Iris pigment epithelial cell (primary cell): ENCODE results near the gene CNOT8.
"Not testable (repeated sequence)": the region's sequence is repeated elsewhere in the genome, so short reads cannot be mapped to it uniquely, and the experiment has no call there.

Experiments
- DNase-seq: peaks from one replicate; pipeline ENCODE4 v3.0.0-alpha.2; 2011; ENCODE audit warnings: low read depth

CNOT8 gene

DNA sequence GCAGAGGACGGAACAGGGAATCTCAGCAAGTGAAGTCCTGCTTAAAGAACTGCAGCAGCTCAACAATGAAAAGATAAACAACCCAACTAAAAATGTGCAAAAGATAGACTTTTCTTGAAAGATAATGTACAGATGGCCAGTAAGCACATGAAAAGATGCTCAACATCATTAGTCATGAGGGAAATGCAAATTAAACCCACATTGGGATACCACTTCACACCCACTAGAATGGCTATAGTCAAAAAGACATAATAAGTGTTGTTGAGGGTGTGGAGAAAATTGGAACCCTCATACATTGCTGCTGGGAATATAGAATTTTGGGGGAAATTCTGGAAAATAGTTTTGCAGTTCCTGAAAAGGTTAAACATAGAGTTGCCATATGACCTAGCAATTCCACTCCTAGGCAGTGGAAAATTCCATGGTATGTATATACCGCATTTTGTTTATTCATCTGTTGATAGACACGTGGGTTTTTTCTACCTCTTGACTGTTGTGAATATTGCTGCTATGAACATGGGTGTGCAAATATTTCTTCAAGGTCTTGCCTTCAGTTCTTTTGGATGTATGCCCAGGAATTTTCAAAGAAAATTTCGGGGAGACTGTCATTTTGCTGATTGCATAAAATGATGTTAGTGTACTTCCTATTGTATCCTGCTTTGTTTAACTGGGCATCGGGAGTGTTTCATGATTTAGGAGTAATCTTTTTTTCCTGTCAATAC, 7.2 kb downstream of the CNOT8 start:
- peak; percentile 75 for DNase-seq

DNA sequence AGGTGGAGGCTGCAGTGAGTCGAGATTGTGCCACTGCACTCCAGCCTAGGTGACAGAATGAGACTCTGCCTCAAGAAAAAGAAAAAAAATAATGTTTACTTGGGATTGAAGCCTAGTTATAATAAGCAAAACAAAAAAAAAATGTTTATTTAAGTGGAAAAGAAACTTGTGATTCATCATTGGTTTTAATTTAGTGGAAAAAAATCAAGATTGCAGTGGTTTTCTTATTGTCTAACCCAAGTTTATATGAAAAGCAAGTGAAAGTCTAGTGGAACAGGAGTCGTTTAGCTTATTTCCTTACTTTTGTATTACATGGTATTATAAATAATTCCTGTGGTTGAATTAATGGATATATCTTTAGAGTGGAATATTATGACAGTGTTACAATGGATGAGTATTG, 8.4 kb downstream of the CNOT8 start:
- DNase-seq: no peak

DNA sequence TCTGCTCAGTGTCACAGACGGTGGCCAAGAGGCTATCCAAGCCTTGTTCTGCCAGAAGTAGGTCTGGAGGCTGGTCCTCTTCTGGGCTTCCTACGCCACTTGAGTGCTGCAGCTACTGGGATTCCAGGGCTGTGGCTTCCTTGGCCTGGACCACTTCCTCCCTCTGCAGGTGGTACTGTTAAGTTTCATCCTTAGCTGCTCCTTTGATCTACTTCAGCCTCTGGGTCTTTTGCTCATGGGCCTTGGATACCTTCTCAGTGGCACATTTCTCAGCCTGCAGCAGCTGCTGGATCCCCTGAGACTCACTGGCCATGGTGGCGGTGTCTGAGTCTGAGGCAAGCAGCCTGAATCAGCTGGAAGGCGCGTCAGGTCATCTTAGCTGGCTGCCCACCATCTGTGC, 10.3 kb downstream of the CNOT8 start:
- peak; percentile 25 for DNase-seq

DNA sequence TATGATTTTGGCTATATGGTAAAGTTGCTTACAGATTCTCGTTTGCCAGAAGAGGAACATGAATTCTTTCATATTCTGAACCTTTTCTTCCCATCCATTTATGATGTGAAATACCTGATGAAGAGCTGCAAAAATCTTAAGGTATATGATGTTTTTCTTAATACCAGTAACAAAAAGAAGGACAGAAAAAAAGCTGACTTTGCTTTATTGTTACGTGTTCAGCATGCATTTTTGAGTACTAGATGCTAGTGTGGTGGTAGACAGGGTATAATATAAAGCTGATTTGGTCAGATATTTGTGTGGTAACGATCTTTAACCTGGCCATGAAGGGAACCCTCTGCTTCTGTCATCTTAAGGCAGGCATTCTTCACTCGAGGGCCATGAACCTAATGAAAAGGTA, 13.3 kb downstream of the CNOT8 start:
- no peak for DNase-seq

DNA sequence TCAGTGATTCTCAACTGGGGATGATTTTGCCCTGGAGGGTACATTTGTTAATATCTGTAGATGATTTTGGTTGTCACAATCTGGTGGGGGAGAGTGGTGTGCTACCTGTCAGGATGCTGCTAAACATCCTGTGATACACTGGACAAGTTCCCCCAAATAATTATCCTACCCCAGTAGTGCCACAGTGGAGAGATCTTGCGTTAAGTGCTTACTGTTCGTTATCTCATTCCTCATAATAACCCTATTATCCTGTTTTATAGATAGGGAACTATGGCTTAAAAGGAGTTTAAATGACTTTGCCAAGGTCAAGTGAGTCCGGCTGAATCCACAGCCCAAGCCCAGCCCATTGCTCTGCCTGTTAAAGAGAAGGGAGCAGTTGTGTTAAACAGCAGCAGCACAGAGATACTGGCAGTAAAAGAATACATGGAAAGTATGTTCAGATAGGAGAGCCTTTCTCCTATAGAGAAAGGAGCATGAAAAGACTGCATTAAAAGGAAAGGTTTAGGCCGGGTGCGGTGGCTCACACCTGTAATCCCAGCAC, 15.4 kb downstream of the CNOT8 start:
- DNase-seq: no peak

DNA sequence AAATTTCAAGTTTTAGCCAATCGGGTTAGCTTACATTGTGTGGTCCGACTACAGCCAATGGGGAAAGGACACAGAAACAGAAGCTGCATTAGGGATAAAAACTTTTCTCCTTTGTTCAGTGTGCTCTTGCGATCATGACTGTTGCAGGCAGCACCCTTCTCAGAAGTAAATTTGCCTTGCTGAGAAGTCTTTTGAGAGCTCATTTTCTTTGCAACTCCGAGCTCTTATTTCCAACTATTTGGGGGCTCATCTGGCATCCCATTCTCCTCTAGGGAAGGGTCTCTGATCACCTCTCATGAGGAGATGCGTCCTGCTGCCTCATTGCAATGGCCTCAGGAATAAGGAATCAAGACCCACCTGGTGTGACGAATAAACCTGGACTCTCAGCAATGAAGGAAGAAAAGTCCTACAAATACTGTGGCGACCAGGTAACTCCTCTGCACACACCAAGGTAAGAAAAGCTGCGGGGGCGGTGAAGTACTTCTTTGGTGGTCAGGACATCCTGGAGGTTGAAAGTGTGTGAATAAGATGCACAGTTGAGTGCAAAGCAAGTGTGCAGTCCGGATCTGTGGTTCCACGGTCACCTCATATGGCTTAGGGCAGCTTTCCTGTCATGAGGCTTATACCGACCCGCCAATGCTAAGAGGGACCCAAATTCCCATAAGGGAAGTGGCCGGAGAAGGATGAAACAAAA, 20.4 kb downstream of the CNOT8 start:
- DNase-seq: no peak

DNA sequence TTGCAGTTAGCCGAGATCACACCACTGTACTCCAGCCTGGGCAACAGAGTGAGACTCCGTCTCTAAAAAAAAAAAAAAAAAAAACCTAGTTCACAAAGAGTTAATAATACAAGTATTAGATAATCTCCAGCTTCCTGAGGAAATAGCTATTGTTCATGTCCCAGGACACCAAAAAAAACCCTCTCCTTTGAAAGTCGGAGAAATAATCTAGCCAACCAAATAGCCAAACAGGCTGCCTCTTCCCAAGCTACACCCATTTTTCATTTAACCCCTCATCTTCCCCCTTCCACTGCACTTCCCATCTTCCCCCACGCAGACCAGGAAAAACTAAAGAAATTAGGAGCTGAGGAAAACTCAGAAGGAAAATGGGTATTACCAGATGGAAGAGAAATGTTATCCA, 23.6 kb downstream of the CNOT8 start:
- no peak for DNase-seq

DNA sequence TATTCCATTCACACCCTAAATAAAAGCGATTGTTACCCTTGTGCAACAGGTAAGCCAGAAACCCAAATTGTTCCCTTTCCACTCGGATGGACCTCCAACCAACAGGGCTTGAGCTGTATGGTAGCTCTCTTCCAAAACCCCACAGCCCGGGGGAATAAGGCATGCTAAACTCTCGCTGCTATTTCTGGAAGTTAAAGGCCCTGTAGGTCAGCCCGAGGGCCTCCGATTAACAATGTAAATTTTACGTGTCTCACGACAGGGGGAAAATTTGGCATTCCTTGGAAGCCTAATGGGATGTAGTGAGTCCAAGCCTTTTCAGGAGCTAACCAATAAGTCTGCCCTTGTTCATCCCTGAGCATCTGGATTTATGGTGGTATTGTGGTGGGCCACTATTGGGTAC, 26.0 kb downstream of the CNOT8 start:
- no peak for DNase-seq

DNA sequence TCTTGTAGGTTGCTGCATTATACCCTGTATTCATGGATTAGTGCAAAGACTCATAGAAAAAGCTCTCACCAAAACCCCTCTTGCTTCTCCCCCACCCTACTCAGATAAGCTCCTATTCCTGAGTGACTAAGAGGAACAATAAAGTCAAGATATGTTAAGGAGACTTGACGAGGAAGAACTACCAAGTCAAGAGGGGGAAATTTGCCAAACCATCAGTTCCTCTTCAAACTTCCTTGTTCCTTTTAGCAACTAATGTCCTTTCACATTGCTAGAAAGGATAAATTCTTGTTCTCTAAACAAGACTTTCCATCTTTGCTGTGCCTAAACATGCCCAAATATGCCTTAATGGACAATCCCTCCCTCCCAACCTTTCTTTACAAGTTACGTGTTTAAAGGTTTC, 27.0 kb downstream of the CNOT8 start:
- DNase-seq: no peak

DNA sequence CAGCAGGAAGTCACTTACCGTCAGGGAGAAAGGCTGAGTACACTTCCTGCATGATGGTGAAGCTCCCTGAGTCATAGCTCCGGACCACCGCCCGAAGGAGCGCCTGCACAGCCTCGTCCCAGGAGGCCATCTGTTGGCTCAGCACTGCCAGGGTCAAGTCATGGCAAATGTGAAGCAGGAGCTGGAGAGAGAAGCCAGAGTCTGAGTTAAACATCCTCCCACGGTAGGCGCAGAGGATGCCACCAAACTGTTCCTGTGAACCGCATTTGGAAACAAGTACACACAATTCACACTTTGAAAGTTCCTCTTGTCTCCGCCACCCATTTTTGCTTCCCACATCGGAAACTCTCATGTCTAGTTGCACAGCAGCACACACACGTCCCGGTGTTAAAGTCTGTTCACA, 33.9 kb downstream of the CNOT8 start:
- no peak for DNase-seq

DNA sequence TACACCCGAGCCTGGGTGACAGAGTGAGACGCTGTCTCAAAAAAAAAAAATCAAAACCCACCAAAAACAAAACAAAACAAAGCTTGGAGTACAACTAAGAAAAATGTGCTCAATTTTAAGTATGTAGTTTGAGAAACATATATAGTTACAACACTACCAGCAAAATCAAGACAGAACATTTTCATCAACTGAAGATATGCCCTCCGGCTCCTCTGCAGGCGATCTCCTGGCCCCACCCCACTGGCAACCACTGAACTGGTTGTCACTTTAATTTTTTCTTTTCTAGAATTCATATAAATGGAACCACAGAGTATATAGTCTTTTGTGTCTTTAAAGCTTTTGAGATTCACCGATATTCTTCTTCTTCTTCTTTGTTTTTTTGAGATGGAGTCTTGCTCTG, 35.0 kb downstream of the CNOT8 start:
- DNase-seq: no peak

DNA sequence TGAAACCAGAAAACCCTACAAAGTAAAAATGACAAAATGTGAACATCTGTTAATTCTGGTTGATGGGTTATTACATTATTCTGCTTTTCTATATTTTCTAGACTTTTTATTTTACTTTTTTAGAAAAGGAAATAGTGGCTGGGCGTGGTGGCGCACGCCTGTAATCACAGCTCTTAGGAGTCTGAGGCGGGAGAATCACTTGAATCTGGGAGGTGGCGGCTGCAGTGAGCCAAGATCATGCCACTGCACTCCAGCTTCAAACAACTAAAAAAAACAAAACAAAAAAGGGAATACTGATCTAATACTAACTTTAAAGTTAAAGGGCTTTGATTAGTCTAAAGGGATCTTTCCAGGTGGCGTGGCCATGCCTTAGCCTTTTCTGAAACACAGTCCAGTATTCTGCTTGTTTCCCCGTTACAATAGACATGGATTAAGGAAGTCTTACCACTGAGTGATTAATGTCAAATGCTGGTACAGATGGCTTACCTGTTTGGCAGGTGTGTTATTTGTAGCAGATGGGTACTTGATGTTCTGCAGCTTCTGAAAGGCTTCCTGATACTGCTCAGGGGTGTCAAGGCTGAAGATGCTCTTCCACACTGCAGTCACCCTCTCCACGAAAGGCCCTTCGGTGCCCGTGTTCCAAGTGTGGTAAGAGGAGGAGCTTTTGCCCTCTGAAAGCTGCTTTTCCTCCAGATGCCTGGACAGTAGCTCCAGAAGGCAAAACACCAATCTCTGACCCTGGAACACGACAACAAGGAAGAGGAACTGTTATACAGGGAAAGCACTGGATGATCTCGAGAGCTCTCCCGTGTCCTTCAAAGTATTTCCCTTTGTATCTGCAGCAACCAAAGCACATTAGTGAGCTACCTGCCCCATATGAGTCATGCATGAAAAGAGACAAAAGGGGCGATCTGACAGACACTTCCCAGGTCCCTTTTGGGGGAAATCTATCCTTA, 37.5 kb downstream of the CNOT8 start:
- DNase-seq: no peak

DNA sequence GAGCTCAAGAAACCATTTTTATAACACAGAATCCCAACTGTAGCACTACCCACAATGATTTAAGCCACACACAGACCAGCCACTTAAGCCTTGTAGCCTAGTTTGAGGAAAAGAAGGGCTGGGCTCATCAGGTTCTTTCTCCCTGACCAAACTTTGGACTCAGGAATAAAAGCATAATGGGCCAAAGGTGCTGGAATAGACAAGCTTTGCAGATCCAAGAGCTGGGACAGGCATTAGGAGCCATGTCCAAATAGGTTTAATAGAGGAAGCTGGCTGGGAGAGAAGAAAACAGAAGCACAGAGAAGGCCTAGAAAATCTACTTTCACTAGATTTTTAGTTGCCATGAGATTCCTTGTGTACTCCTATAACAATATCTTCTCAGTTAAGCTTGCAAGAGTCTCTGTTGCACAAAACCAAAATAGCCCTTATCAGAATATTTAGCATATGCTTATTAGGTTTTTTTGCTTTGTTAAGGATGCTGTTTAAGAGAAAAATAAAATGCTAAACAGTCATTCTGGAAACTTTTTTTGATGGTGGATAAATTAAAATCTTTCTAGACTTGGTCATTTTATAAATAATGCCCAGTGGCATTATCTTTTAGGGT, 38.2 kb downstream of the CNOT8 start:
- no peak for DNase-seq

DNA sequence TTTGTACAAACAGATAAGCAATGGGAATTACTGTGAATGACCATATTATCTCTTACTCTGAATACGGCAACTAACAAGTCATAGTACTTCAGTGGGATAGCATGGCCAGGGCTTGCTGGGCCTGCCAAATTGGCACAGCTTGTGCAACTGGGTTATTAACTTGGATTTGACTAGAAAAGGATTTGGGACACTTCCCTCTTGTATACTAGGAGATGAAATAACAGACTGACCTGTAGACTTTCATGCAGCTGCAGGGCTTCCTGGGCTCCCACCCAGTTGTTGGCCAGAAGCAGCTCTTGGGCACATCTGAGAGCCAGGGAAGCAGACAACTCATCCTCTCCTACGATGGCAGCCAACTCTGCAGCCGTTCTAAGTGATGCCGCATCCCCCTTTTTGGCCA, 39.8 kb downstream of the CNOT8 start:
- DNase-seq: no peak

DNA sequence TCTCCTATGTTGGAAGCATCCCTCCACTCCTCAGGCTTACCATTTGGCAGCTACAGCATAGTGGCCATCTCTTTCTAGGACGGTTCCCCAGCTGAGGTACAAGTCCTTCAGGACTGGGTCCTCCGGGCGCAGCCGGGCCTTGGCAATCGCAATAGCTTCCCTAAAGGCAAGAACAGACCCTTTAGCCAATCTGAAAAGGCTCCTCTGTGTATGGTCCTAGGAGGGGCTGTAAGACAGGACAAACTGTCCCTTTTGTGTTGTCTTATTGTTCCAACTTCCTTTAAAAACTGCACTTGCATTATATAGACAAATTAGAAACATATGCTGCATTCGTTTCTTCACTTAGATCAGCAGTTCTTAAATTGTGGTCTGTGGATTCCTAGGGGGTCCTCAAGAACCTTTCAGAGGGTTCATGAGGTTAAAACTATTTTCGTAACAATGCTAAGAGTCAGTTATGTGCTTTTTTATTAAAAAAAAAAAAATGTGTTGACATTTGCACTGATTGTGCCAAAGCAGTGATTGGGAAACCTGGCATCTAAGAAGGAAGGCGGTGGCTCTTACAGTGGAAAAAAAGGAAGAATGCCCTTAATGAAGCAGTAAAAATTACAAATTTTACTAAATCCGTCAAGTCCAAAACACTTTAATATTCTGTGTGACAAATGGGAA, 40.9 kb downstream of the CNOT8 start:
- DNase-seq: no peak

DNA sequence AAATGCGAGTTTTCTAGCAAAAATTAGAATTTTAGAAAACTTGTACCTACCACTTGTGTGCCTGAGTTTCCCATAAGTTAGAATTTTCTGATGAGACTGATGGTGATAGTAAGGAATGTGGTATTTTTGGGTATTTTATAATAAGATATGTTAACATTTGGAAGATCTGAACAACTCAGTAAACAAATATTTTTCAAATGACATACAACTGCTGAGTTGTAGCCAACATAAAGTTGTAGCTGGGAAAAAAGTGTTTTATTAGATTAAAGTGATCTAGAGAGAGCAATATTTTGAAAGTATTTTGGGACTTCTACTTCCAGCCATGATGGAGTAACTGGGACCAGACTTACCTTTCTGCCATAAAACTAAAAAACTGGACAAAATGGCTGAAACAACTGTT, 41.6 kb downstream of the CNOT8 start:
- no peak for DNase-seq

DNA sequence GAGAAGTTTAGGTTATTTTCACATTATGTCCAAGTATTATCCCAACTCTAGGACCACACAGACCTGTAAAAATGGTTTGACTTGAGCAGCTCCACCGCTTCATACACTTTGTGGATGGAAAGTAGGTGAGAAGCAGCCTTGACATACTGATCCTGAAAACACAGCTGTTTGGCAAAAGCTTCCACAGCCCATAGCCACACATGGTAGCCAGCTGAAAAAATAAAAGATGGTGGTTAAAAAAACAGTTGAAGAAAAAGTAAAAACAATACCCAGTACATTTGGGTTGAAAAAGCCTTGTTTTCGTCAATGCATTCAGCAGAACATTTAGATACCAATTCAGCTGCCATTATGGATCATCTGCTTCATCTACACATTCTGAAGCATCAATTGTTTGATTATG, 42.8 kb downstream of the CNOT8 start:
- DNase-seq: peak; percentile 34

DNA sequence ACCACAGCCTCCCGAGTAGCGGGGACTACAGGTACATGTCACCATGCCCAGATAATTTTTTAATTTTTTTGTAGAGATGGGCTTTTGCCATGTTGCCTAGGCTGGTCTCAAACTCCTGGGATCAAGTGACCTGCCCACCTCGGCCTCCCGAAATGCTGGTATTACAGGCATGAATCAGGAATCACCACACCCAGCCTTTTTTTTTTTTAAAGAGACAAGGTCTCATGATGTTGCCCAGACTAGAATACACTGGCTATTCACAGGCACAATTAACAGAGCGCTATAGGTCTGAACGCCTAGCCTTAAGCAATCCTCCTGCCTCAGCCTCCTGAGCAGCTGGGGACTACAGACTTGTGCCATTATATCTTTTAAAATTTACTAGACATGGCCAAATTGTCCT, 43.5 kb downstream of the CNOT8 start:
- no peak for DNase-seq

DNA sequence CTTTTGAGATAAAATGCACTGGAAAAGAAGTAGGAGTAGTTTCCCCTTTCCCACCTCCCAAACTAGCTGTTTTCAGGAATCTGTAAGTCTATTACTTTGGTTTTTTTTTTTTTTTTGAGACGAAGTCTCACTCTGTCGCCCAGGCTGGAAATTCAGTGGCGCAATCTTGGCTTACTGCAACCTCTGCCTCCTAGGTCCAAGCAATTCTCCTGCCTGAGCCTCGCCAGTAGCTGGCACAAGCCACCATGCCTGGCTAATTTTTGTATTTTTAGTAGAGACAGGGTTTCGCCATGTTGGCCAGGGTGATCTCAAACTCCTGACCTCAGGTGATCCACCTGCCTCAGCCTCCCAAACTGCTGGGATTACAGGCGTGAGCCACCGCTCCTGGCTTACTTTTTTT, 47.2 kb downstream of the CNOT8 start:
- DNase-seq: not testable (repeated sequence)

DNA sequence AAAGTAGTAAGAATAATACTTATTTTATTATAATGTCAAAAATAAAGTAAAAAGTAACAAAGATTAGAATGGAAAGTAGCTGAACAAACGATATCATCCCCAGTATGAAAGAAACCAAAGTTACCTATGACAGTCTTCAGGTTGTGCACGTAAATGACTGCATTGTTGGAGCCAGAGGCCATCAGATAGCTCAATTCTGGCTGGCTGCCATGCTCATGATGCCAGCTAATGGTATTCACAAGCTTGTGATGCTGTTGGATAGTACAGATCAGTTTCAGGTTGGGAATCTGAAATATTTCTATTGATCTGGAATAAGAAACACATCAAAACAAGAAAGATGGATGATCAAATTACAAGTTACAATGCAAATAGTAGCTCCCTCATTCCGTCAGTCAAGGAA, 58.4 kb downstream of the CNOT8 start:
- DNase-seq: no peak

DNA sequence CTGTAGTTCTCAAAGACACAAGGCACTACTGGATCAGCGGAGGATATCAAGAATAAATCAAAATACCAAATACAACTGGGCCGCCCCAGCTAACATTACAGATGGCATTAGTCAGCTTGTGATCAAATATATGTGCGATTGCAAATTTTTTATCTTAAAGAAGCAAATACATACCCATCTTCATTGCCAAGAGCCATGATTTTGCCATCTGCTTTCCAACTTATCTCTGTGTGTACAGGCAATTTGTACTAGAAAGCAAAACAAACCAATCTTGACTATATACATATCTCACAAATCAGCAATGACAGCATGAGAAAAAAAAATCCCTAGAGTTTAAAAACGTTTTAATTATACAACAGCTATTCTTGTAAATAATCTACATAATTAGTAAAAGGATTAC, 59.3 kb downstream of the CNOT8 start:
- DNase-seq: no peak
